GM12873 (cell line): ENCODE data around the gene FAM240A.

ENCODE experiments used
- CTCF ChIP-seq: IDR thresholded peaks from 2 replicates; pipeline ENCODE4 v1.5.1; 2012; ENCODE audit warnings: low read depth, mild to moderate bottlenecking, moderate library complexity, low read length, control low read depth; ENCODE audit not compliant: insufficient read depth; ENCODE audit errors: missing control alignments

FAM240A gene

DNA sequence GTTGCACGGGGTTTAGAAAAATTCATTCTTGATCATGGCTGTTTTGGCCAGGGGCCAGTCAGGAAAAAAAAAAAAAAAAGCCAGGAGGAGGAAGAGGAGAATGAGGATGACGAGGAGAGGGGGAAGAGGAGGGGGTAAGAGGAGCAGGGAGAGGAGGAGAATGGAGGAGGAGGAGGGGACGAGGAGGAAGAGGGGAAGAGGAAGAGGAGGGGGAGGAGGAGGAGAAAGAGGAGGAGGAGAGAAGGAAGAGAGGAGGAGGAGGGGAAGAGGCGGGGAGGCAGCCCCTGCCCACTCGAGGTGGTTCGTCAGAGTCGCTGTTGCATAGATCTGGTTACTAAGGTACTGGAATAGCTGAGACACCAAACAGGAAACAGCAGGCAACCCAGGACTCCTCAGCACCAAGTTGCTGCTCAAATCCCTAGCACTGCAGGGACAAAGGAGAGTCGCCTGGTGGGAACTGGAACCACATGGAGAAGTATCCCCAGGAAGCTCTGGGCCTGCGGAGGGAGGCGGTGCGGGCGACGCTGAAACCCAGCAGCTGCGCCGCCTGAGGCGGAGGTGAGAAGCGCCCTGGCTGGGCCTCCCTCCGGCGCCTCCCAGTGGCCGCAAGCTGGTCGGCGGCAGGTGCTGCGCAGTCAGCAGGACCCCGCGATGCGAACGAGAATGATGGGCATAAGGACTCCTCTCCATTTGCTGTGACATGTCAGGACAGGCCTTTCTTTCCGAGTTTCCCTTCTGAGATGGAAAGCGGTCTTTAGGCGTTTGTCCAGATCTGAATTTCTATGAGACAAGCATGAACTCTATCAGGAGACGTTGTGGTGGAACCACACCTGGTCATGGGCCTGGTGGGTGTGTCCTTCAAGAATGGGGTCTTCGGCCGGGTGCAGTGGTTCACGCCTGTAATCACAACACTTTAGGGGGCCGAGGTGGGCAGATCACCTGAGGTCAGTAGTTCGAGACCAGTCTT is 17.5 kb downstream of the FAM240A start:
- peak; percentile 99 for TF ChIP-seq CTCF

- TF ChIP-seq CTCF, result no peak
Observed at GRCh38 chr3:46632792-46633191, 20.5 kb downstream of the FAM240A start.

GRCh38 chr3:46634856-46635255 is 22.5 kb downstream of the FAM240A start:
- no peak for TF ChIP-seq CTCF

- no peak for TF ChIP-seq CTCF
Observed at GRCh38 chr3:46639221-46639620, 26.9 kb downstream of the FAM240A start.

DNA sequence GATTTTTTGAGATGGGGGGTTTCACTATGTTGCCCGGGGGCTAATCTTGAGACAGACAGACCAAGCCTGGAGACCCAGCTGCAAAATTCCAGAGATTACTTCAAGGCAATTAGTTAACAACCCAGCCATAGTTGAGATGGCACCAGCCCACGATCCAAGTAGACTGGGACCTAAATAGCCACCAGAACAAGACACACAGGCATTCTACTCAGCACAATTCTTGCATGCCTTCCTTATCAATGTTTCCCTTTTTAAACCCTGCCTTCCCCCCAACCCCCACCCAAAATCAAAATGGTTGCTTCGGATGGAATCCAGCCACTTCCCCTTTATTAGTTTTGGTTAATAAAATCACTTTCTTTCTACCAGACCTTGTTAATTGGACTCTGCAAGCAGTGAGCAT is 28.6 kb downstream of the FAM240A start:
- TF ChIP-seq CTCF, result no peak

DNA sequence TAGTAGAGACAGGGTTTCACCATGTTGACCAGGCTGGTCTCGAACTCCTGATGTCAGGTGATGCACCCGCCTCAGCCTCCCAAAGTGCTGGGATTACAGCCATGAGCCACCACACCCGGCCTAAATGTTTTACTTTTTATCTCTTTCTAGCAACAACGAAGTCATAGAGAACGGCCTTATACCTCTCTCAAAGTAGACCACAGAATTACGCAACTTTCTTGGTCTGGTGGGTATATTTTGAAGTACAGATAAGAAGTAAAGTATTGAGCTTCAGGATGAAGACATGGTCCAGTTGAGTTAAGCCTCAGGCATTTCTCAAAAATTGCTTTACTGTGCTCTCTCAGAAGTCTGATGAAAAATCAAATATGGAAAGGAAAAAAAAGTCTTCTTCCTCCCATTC is 30.6 kb downstream of the FAM240A start:
- TF ChIP-seq CTCF, result no peak

GRCh38 chr3:46643701-46644100 is 31.4 kb downstream of the FAM240A start:
- no peak for TF ChIP-seq CTCF
